Liver (tissue), 9 donors: Measurements from ENCODE around the gene DUSP10. TPM values are rescaled to one million over a fixed set of nuclear protein-coding genes. Genes with fewer than 3 reads are reported as not detected.

Source experiments
- DNase-seq: peaks from one replicate; pipeline ENCODE4 v3.0.0-alpha.2; 2017; ENCODE audit warnings: low spot score
- H3K27ac ChIP-seq, 2 donors: one replicate each; pipeline ENCODE4 v1.7.0; 2013; ENCODE audit warnings: inconsistent platforms in 2 of 2, low read length in 2 of 2, control low read depth in 1 of 2, low read depth in 1 of 2, mild to moderate bottlenecking in 1 of 2
- H3K27me3 ChIP-seq, 4 donors: one replicate each; pipeline versions ENCODE4 v1.6.1 to v1.7.0; 2013; ENCODE audit warnings: low read length in 3 of 4, inconsistent platforms in 1 of 4, mild to moderate bottlenecking in 1 of 4, moderate library complexity in 1 of 4; ENCODE audit not compliant: control insufficient read depth in 4 of 4, insufficient read depth in 4 of 4
- H3K36me3 ChIP-seq, 4 donors: one replicate each; pipeline versions ENCODE4 v1.6.1 to v1.7.0; 2013; ENCODE audit warnings: low read length in 3 of 4, mild to moderate bottlenecking in 3 of 4, low read depth in 1 of 4, moderate library complexity in 1 of 4; ENCODE audit not compliant: control insufficient read depth in 4 of 4, insufficient read depth in 3 of 4
- H3K4me1 ChIP-seq, 4 donors: one replicate each; pipeline versions ENCODE4 v1.6.1 to v1.7.0; 2013; ENCODE audit warnings: low read length in 3 of 4, mild to moderate bottlenecking in 3 of 4, moderate library complexity in 1 of 4; ENCODE audit not compliant: control insufficient read depth in 4 of 4, insufficient read depth in 4 of 4
- H3K4me3 ChIP-seq, 3 donors: one replicate each; pipeline versions ENCODE4 v1.6.1 to v1.7.0; 2013; ENCODE audit warnings: low read length in 3 of 3, control low read depth in 1 of 3, low read depth in 1 of 3, mild to moderate bottlenecking in 1 of 3
- H3K9ac ChIP-seq, 2 donors: one replicate each; pipeline ENCODE4 v1.7.0; 2013; ENCODE audit warnings: low read length in 2 of 2, mild to moderate bottlenecking in 2 of 2, moderate library complexity in 2 of 2, control low read depth in 1 of 2, low read depth in 1 of 2
- H3K9me3 ChIP-seq, 4 donors: one replicate each; pipeline versions ENCODE4 v1.6.1 to v1.7.0; 2013; ENCODE audit warnings: low read length in 3 of 4; ENCODE audit not compliant: control insufficient read depth in 4 of 4
- CTCF ChIP-seq: fragments of 150-350 bp; IDR thresholded peaks from 2 replicates; pipeline ENCODE4 v1.5.1; 2017; ENCODE audit warnings: improper control_type of control experiment, low read depth, low read length; ENCODE audit not compliant: missing input control
- EGR1 ChIP-seq, 2 donors: IDR thresholded peaks; 2 replicates each; pipeline ENCODE4 v1.6.1; 2016 to 2018; ENCODE audit warnings: antibody characterized with exemption in 2 of 2, low read depth in 2 of 2
- FOXA1 ChIP-seq: IDR thresholded peaks from 2 replicates; pipeline ENCODE4 v1.6.1; 2016; ENCODE audit warnings: antibody characterized with exemption
- FOXA2 ChIP-seq: IDR thresholded peaks from 2 replicates; pipeline ENCODE4 v1.6.1; 2016; ENCODE audit warnings: antibody characterized with exemption
- GABPA ChIP-seq, 2 donors: IDR thresholded peaks in 1 of 2; conservative IDR thresholded peaks in 1 of 2; 2 replicates each; pipeline ENCODE4 v1.6.1; 2016; ENCODE audit warnings: antibody characterized with exemption in 2 of 2, mild to moderate bottlenecking in 1 of 2, moderate library complexity in 1 of 2
- HNF4A ChIP-seq, 2 donors: conservative IDR thresholded peaks; 2 replicates each; pipeline ENCODE4 v1.6.1; 2016; ENCODE audit warnings: antibody characterized with exemption in 2 of 2, mild to moderate bottlenecking in 2 of 2
- HNF4G ChIP-seq: IDR thresholded peaks from 2 replicates; pipeline ENCODE4 v1.6.1; 2016; ENCODE audit warnings: antibody characterized with exemption
- JUND ChIP-seq, 2 donors: IDR thresholded peaks; 2 replicates each; pipeline ENCODE4 v1.6.1; 2016; ENCODE audit warnings: antibody characterized with exemption in 2 of 2
- MAX ChIP-seq: IDR thresholded peaks from 2 replicates; pipeline ENCODE4 v1.6.1; 2016; ENCODE audit warnings: antibody characterized with exemption
- NR2F2 ChIP-seq: IDR thresholded peaks from 2 replicates; pipeline ENCODE4 v1.6.1; 2016; ENCODE audit warnings: antibody characterized with exemption
- RAD21 ChIP-seq, 2 donors: IDR thresholded peaks; 2 replicates each; pipeline ENCODE4 v1.6.1; 2016; ENCODE audit warnings: antibody characterized with exemption in 2 of 2, mild to moderate bottlenecking in 2 of 2
- RXRA ChIP-seq, 2 donors: IDR thresholded peaks; 2 replicates each; pipeline ENCODE4 v1.6.1; 2017 to 2018; ENCODE audit warnings: antibody characterized with exemption in 2 of 2, mild to moderate bottlenecking in 1 of 2
- SP1 ChIP-seq: IDR thresholded peaks from 2 replicates; pipeline ENCODE4 v1.6.1; 2018; ENCODE audit warnings: antibody characterized with exemption, mild to moderate bottlenecking
- TAF1 ChIP-seq: conservative IDR thresholded peaks from 2 replicates; pipeline ENCODE4 v1.6.1; 2016; ENCODE audit warnings: antibody characterized with exemption, mild to moderate bottlenecking
- YY1 ChIP-seq: IDR thresholded peaks from 2 replicates; pipeline ENCODE4 v1.6.1; 2016; ENCODE audit warnings: antibody characterized with exemption, mild to moderate bottlenecking
- ZBTB33 ChIP-seq: IDR thresholded peaks from 2 replicates; pipeline ENCODE4 v1.6.1; 2016; ENCODE audit warnings: antibody characterized with exemption
- WGBS: extraction: QIAGEN DNeasy Blood & Tissue Kit; methylation state at CpG from one replicate; pipeline ENCODE4 v1.1.7; 2013; 5-methylcytosine and 5-hydroxymethylcytosine counted together
- polyA plus RNA-seq, 2 donors: library from polyadenylated mRNA; stranded (reverse) in 1 of 2; unstranded in 1 of 2; fragments of 200-250 nt in 1 of 2; fragments of >200 nt in 1 of 2; fragmentation: Nextera tagmentation in 1 of 2; extraction: Ambion mirVana in 1 of 2; gene quantifications; one replicate each; pipeline versions ENCODE4 v1.2.1 to v1.2.3, GENCODE V29; 2013 to 2015
- total RNA-seq, 2 donors: library from RNA; depleted of rRNA; stranded (reverse); fragments of >200 nt; gene quantifications; one replicate each; pipeline ENCODE4 v1.2.3, GENCODE V29; 2014
- TF ChIP-seq, protein P1 (sequence below): IDR thresholded peaks from 2 replicates; pipeline ENCODE4 v1.6.1; 2016; ENCODE audit warnings: antibody characterized with exemption, mild to moderate bottlenecking
- TF ChIP-seq, protein P2 (sequence below): IDR thresholded peaks from 2 replicates; pipeline ENCODE4 v1.6.1; 2016; ENCODE audit warnings: antibody characterized with exemption
- donor health status: healthy.
- donor health status: healthy.
- donor health status: healthy.
- donor health status: healthy.
- donor health status: healthy.

DUSP10 gene
- total and polyA plus RNA-seq, 4 donors, result 6.7 to 15.4 (median 10.7) TPM

DNA sequence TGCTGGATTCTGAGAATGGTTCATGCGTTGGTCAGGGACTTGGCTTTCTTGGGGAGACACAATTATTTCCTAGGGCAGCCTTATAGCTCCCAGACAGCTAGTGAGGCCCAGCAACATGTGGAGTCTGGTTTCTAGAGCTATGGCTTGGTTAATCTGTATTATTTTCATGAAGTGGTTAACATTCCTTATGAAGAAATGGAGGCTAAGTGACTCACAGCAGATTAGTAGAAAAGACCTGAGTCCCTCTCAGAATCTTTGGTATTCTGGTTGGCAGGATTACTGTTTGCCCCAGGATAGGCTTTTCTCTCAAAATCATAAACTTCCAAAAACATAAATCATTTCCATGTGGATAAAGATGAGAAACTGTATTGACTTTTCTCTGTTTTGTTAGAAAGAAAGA, 42.3 kb downstream of the DUSP10 start:
- WGBS, result 76% methylated on average over 1 of the region's 1 CpG
- H3K27me3 ChIP-seq, result no peaks in the 10 kb centered on the region
- H3K4me1 ChIP-seq, result peaks cover 8 to 56% (median 44%) of the 10 kb centered on the region in 4 donors
- H3K4me3 ChIP-seq, result no peak overlapping the region
- H3K9me3 ChIP-seq, result no peaks in the 10 kb centered on the region
- TF ChIP-seq RXRA (IDR thresholded peaks at IDR 0.05) (no peak), JUND (IDR thresholded peaks at IDR 0.05) (no peak), RAD21 (IDR thresholded peaks at IDR 0.05) (no peak), FOXA1 (no peak), SP1 (no peak), NR2F2 (no peak), HNF4A (conservative IDR thresholded peaks at IDR 0.05) (no peak)
- peak overlapping the region; percentile 5 to 18 for H3K9ac ChIP-seq
- no peak for DNase-seq
- H3K36me3 ChIP-seq, result peaks cover 0 to 22% (median 4%) of the 10 kb centered on the region in 4 donors
- peak overlapping the region; percentile 74 to 88 for H3K27ac ChIP-seq

DNA sequence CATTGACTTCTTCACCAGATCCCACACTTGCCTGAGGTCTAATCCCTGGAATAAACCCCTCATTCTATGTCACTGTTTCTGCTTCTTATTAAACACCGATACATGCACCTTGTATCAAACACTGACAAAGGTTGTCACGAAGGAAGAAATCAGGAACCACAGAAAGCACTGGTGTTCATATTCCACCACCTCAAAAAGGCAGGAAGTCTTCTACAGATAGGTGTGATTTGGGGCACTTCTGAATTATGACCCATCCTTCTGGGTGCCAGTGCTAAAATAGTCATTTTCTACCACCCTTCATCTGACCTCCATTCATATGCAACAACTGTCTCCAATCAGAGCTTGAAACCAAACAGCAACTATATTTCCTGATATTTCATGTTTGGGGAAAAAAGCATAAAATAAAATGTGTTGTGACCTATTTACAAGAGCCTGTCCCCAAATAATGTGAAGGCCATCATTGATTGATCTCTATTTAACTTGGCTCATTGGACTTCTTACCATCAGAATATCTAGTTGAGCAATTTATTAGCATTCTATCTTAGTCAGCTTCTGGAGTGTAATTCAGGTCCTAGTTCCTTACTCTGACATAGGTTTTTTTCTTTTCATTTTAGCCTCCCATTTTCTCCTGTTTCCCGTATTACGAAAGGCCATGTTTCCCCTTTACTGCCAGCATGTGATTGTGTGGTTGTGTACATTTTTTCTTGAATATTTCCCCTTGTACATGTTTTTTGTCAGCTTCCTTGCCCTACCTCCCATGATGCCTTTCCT, 43.1 kb downstream of the DUSP10 start:
- Histone ChIP-seq H3K36me3 (peaks cover 0 to 16% (median 2%) of the 10 kb centered on the region in 4 donors), H3K4me1 (peaks cover 8 to 60% (median 44%) of the 10 kb centered on the region in 4 donors), H3K27me3 (no peaks in the 10 kb centered on the region), H3K4me3 (no peak overlapping the region), H3K27ac (peak overlapping the region; percentile 74 to 88), H3K9ac (peak overlapping the region in 1 of 2 donors; percentile 43), H3K9me3 (no peaks in the 10 kb centered on the region)
- TF ChIP-seq RXRA (IDR thresholded peaks at IDR 0.05) (peak; percentile 71 to 74), EGR1 (IDR thresholded peaks at IDR 0.05; ENCODE audit: low read depth in 2 of 2) (peak in 1 of 2 donors; percentile 14), NR2F2 (no peak), FOXA2 (peak; percentile 78), TAF1 (no peak), YY1 (no peak), RAD21 (IDR thresholded peaks at IDR 0.05) (peak; percentile 28 to 44), HNF4G (peak; percentile 17), CTCF (no peak), MAX (peak; percentile 45), GABPA (IDR thresholded peaks at IDR 0.05 in 1 of 2, conservative IDR thresholded peaks at IDR 0.05 in 1 of 2) (no peak), ZBTB33 (peak; percentile 41), JUND (IDR thresholded peaks at IDR 0.05) (peak; percentile 37 to 77), HNF4A (conservative IDR thresholded peaks at IDR 0.05) (peak; percentile 59 to 73), SP1 (peak; percentile 63)
- TF ChIP-seq, protein P1, sequence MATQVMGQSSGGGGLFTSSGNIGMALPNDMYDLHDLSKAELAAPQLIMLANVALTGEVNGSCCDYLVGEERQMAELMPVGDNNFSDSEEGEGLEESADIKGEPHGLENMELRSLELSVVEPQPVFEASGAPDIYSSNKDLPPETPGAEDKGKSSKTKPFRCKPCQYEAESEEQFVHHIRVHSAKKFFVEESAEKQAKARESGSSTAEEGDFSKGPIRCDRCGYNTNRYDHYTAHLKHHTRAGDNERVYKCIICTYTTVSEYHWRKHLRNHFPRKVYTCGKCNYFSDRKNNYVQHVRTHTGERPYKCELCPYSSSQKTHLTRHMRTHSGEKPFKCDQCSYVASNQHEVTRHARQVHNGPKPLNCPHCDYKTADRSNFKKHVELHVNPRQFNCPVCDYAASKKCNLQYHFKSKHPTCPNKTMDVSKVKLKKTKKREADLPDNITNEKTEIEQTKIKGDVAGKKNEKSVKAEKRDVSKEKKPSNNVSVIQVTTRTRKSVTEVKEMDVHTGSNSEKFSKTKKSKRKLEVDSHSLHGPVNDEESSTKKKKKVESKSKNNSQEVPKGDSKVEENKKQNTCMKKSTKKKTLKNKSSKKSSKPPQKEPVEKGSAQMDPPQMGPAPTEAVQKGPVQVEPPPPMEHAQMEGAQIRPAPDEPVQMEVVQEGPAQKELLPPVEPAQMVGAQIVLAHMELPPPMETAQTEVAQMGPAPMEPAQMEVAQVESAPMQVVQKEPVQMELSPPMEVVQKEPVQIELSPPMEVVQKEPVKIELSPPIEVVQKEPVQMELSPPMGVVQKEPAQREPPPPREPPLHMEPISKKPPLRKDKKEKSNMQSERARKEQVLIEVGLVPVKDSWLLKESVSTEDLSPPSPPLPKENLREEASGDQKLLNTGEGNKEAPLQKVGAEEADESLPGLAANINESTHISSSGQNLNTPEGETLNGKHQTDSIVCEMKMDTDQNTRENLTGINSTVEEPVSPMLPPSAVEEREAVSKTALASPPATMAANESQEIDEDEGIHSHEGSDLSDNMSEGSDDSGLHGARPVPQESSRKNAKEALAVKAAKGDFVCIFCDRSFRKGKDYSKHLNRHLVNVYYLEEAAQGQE, result peak; percentile 48
- TF ChIP-seq, protein P2, sequence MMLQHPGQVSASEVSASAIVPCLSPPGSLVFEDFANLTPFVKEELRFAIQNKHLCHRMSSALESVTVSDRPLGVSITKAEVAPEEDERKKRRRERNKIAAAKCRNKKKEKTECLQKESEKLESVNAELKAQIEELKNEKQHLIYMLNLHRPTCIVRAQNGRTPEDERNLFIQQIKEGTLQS, result peak; percentile 27
- DNase-seq, result no peak
- WGBS, result 40% methylated on average over 4 of the region's 4 CpGs
